ENCODE data around the gene MAP2K3.
"Not testable (repeated sequence)": the region's sequence is repeated elsewhere in the genome, so short reads cannot be mapped to it uniquely, and the experiment has no call there.

The MAP2K3 gene

DNA sequence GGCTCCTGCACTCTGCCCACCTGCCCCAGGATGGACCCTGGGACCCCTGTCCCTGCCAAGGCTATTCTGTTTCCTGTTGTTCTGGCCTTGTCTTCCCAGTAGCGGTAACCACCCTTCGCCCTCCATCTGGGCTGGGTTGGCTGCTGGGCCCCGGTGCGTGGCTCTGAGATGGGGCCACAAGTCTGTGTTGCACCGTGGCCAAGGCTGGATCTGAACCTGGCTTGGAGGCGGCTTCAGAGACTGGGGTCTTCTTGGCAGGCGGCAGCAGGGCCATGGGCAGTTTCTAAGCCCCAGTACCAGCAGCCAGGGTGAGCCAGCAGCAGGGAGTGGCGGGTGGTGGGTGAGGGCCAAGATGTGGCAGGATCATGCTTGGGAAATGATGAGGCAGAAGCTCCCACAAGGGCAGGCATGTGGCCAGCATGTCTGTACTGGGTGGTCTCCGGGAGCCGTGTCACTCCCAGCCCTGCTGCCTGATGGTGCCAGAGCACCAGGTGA lies 12.6 kb downstream of the MAP2K3 start:
- DNase-seq (ENCODE audit: low spot score): no peak

DNA sequence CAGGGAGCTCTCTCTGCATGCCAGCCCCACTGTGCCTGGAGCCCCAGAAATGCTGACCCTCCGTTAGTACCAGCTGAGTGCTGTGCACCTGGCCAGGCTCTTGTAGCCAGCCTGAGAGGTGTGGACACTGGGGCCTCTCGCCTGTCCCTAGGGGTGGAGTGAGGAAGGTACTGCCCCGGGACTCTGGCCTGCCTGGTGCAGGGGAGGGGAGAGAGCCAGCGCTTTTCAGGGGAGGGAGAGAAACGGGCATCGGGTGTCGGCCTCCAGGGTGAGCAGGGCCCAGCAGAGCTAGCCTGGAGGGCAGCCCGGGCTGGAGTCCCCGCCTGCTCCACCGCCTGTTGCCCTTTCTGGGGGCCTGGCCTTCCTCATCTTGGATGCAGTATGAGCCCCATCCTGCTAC lies 13.1 kb downstream of the MAP2K3 start:
- DNase-seq (ENCODE audit: low spot score): no peak

DNA sequence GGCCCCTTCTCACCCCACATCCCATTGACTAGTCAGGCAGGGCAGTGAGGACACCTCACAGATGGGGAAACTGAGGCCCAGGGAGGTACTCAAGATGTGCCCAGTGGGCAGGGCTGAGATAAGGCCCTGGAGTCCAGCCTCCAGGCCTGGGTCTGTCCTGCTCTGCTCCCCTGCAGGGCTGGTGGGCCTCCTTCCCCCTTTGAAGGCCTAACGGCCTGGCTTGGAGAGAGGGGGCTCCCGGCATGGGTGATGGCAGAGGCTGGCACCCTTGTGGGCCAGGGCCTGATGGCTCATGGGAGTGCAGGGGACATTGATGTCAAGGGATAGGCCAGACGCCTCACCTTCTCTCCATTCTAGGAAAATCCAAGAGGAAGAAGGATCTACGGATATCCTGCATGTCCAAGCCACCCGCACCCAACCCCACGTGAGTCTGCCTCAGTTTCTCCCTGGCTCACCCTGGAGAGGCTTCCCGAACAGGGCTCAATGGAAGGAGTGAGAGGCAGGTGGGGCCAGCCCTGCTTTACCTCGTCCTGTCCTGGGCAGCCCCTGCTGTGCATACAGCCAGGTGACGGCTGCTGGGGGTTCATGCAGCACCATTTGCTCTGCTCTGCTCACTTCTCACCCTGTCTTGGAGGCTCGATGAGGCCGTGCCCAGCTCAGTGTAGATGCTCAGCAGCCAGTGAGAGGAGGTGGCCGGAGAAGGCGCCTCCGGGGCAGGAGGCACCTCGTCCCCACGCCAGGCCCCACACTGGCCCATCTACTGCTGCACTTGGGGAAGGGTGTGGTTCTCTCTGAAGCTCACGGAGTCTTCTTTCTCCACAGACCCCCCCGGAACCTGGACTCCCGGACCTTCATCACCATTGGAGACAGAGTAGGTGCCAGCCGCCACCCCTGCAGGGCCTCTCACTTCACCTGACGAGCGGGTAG lies 13.8 kb downstream of the MAP2K3 start:
- no peak for DNase-seq (ENCODE audit: low spot score)

DNA sequence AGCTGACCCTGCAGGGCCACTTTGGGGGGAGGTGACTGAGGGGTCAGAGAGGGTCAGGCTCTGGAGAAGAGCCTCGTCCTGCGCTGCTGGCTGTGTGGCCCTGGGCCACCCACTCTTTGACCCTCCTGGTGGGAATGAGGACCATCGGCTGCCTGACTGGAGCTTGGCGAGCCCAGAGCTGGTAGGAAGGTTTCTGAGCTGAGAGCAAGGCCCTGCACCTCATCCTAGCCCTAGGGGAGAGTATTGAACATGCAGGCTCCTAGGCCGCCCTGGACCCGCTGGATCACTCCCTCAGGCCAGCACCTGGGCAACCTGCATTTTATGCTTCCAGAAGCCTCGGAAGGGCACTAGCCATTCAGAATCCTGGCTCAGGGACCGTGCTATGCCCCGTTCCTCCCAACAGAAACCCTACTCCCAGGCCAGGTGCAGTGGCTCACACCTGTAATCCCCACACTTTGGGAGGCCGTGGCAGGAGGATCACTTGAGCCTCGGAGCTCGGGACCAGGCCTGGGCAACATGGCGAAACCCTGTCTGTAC lies 14.5 kb downstream of the MAP2K3 start:
- DNase-seq (ENCODE audit: low spot score): no peak

DNA sequence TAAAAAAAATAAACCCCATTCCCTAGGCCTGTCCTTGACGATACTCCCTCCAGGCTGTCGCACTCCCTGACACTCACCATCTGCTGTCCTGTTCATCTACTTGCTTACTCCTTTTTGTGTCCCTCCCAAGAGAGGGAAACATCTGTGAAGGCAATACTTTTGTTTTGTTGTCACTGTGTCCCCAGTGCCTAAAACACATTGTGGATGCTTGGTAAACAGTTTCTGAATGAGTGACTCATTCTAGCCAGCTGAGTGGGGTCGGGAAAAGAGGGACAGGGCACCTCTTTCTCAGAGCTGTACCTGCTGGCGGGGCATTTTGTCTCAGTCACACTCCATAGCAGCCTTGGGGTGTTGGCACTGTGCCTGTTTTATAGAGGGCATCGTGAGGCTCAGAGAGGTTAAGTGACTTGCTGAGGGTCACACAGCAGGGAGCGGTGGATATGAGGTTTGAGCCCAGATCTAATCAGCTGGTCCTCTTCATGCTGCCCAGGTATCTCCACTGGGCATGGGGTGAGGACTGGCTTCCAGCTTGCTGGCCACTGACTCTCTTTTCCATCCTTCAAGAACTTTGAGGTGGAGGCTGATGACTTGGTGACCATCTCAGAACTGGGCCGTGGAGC lies 15.6 kb downstream of the MAP2K3 start:
- DNase-seq (ENCODE audit: low spot score): no peak

DNA sequence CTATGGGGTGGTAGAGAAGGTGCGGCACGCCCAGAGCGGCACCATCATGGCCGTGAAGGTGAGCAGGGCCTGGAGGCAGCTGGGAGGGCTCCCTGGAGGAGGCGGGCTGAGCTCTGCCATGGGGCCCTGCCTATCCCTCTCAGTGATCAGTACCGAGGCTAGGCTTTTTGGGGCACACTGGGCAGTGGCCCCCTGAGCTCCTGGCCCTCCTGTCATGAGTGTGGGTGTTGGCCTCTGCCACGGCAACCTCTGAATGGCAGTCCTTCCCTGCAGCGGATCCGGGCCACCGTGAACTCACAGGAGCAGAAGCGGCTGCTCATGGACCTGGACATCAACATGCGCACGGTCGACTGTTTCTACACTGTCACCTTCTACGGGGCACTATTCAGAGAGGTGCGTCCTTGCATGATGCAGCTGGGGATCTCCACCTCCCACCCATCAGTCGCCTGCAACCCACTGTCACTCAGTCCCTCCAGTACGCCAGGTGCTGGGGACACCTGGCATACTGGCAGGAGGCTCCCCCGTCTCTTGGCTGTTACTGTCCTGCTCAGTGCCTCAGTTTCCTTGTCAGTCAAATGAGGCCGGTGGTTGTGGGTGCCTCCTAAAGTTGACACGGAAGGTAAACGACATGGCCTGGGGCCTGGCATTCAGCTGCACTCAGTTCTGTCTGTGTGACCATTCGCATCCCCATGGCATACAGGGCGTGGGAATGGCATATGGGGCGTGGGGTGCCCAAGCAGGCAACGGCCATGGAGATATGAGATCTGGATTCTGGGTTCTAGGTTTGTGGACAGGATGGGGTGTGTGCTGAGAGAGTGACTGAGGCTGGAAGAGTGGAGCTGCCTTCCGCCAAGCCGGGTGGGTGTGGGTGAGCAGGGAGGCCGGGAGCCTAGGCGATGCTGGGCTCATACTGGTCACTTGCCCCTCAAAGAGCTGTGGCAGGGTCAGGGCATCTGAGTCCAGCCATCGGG lies 16.4 kb downstream of the MAP2K3 start:
- no peak for DNase-seq (ENCODE audit: low spot score)

DNA sequence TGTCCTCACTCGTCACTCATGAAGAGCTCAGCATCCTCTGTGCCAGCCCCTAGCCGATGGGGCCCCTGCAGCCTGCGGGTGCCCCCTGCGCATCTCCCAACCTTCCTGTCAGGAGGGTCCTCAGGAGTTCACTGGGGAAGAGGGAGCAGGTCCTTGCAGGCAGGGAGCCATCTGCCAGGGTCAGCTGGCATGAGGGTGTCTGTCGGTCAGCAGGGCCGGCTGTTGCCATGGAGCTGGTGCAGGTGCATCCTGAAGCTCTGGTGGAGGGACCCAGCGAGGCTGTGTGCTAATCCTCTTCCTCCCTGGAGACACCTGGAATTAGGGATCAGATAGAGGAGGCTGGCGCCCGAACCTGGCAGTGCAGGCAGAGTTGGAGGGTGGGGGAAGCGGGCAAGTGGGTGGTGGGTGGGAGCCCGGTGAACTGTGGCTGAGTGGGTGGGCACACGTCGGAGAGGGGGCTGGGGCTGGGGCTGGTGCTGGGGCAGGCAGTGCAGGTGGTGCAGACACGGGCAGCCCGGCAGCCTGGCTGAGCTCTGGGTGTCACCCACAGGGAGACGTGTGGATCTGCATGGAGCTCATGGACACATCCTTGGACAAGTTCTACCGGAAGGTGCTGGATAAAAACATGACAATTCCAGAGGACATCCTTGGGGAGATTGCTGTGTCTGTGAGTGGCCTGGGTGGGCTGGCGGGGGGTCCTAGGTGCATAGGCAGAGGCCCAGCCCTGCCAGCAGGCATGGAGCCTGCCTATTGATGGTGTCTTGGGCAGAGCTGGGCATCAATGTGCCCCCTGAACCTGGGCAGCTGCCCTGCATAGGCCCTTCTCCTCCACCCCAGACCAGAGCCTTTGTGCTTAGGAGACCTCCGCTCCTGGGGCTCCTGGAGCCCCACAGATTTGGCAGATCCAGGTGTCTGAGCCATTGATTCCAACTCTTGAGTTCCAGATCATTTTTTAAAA lies 17.4 kb downstream of the MAP2K3 start:
- no peak for DNase-seq (ENCODE audit: low spot score)

DNA sequence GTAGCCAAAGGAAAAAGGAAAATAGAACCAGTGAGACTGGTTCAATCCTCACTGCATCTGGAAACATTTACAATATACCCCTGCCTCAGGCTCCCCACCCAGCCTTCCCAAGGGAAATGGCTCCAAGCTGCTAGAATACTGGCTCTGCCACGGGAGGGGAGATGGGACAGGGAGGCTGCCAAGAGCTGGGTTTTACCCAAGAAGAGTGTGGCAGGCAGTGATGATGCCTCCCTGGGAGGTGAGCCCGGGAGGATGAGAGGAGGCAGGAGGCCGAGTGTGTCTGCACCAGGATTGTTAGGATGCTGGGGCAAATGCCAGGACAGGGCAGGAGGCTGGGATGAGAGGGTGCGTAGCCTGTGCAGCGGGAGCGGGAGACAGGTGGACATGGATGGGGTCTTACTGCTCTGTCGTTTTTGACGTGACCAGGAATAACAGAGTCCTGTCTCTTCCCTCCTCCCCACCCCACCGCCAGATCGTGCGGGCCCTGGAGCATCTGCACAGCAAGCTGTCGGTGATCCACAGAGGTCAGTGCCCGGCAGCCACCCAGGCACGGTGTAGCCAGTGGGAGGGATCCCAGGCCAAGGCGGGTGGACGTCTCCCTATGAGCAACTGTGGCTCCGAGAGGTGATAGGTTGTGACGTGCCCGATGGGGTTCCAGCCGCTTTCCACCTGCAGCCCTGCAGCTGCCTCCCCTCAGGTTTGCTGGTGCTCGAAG lies 18.4 kb downstream of the MAP2K3 start:
- no peak for DNase-seq (ENCODE audit: low spot score)

DNA sequence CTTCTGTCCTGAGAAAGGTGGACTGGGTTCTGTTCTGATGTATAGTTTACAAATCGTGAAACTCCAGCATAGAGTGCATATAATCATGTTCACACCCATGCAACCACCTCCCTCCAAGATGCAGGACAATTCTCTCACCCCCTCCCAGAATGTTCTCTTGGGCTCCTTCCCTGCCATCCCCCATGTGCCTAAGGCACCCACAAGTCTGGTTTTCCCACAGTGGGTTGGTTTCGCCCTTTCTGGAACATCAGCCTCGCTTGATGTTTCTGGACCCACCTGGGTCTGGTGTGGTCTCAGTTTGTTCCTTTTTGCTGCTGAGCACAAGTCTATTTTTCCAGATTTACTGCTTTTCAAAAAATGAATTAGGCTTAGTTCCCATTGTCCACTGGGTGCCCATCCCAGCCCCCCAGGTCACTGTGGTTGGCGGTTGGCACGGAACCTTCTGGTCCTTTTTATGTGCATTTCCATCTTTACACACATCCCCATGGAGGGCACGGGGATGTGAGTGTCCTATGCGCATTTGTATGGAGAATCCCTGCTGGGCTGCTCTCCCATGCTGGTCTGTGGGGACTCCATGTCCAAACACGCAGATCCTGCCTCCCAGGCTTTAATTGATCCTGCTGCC lies 19.0 kb downstream of the MAP2K3 start:
- DNase-seq (ENCODE audit: low spot score): no peak

DNA sequence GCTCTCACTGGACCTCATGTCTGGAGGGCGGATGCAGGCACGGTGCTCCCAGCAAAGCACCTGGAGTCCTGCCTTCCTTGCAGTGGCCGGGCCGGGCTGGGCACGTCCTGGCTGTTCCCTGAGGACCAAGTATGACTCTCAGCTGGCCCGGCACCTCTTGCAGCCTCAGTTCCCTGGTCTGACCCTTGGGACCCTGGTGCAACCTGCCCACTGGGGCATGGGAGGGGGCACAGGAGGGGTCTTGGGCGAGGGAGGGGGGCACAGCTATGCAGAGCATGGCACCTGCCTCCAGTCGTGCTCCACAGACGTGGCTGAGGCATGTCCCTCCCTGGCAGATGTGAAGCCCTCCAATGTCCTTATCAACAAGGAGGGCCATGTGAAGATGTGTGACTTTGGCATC lies 19.6 kb downstream of the MAP2K3 start:
- DNase-seq (ENCODE audit: low spot score): no peak

DNA sequence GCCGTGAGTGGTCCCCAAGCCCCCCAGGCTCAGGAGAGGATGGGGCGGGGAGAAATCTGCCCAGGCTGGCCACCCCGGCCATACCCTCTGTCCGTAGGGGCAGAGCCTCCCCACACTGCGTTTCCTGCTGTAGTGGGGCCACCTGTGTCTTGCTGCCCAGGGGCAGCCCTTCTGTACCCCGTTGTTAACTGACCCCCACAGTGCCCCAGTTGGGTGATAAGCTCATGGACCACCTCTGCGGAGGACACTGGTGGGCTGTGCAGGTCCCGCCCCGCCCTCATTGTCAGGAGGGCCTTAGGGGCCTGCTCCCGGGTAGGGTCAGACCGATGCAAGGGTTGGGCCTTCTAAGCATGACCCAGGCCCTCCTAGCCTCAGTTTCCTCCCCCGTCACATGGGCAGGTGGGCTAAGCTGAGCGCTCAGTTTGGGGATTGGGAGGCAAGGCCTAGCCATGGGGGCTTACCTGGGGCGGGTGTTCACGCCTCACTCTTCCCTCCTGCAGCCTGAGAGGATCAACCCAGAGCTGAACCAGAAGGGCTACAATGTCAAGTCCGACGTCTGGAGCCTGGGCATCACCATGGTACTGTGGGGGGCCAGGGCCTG lies 20.1 kb downstream of the MAP2K3 start:
- DNase-seq (ENCODE audit: low spot score): not testable (repeated sequence)

DNA sequence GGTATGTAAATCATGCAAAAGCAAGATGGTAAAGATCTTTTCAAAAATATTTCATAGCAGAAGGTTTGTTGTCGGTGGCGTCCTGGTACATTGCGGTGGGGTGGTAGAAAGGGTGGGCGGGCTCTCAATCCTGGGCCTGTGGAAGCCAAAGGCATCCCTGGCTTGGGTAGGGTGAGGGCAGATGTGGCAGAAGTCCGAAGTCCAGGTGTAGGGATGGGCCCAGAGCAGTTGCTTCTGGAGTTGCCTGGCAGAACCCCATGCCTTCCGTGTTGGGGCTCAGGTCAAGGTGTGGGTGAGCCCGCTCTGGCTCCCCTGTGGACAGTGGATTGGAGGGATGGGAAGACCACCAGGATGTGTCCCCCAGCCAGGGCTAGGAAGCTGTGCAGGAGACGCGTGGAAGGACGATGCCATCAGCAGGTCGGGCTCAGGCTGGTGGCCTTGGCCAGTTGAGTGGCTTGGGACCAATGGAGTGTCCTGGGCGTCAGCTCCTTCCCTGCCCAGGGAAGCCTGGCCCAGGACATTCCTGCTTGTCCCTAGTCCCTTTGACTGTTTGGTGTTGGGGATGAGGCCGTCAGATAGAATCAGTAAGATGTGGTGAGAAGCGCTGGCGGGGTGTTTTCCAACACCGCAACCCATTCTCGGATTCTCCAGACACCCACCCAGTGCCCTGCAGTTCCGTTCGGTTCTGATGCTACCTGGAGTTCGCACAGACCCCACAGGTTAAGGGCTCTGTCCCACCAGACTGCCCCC lies 21.1 kb downstream of the MAP2K3 start:
- DNase-seq (ENCODE audit: low spot score): not testable (repeated sequence)

DNA sequence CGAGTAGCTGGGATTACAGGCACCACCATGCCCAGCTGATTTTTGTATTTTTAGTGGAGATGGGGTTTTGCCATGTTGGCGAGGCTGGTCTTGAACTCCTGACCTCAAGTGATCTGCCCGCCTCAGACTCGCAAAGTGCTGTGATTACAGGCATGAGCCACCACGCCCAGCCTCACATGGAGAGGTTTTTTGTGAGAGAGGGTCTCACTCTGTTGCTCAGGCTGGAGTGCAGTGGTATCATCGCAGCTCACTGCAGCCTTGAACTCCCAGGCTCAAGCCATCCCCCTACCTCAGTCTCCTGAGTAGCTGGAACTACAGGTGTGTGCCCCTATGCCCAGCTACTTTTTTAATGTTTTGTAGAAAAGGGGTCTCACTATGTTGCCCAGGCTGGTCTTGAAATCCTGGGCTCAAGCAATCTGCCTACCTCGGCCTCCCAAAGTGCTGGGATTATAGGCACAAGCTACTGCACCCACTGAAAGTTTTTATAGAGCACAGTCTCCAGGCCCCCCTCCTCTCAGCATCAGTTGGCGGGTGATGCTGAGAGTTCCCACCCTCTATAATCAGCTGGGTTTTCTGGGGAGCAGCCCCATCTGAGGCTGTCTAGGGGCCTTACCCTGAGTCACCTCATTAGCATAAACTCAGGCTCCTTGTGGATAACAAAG lies 22.2 kb downstream of the MAP2K3 start:
- not testable (repeated sequence) for DNase-seq (ENCODE audit: low spot score)

DNA sequence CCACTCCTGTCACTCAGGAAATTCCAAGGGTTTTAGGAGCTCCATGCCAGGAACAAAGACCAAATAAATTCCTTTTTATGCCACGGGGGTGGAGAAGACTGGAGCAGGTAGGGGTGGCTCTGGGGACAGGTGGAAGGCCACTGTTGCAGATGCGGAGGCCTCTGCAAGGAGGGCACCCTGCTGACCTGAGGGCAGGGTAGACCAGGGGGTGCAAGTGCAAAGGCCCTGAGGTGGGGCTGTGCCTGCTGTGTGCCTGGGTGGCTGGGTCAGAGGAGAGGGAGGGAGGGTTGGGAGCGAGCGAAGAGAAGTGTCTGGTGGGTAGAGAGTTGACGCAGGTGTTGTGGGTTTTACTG lies 22.7 kb downstream of the MAP2K3 start:
- not testable (repeated sequence) for DNase-seq (ENCODE audit: low spot score)

DNA sequence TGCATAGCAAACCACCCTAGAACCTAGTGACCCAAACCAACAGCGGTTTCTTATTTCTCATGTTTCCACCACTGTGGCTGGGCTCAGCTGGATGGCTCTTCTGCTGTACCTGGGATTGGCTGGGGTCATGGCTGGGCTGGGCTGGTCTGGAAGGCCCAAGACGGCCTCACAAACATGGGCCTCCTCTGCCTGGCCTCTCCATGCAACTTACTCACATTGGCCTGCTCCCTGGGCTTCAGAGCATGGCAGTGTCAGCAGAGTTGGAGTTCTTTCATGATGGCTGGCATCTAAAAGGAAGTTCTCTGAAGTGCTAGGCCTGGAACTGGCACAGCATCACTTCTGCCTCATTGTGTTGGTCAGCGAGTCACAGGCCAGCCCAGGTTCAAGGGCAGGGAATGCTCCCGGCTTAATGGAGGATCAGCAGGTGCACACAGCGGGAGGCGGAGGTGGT lies 24.4 kb downstream of the MAP2K3 start:
- DNase-seq (ENCODE audit: low spot score): peak; percentile 45

DNA sequence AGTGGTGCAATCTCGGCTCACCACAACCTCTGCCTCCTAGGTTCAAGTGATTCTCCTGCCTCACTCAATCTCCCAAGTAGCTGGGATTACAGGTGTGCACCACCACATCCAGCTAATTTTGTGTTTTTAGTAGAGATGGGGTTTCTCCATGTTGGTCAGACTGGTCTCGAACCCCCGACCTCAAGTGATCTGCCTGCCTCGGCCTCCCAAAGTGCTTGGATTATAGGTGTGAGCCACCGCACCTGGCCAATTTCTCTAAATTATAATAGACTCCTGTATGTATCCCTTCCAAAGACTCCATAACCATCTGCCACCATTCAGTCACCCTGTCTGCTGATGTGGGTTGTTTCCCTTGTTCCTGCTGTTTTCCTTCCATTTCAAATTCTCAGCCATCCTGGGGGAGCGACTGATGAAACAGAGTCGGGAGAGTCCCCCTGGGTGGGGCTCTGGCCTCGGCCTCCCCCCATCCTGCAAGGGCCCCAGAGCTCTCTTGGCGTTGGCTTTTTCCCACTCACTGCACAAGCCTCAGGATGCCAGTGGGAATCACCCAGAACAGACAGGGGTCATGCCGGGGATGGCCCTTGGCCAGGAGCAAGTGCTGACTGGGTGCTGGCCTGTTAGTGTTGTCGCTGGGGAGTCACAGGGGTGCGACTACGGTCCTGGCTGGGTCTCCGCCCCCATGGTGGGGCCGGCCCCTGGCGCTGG lies 25.7 kb downstream of the MAP2K3 start:
- DNase-seq (ENCODE audit: low spot score): not testable (repeated sequence)
